Esophagus squamous epithelium (tissue), 5 donors: ENCODE results near the gene LINGO4. TPM values are rescaled to one million over a fixed set of nuclear protein-coding genes. Genes with fewer than 3 reads are reported as not detected.

Source experiments
- DNase-seq: peaks from one replicate; lab custom pipeline; 2025; lab: John Stamatoyannopoulos, UW
- H3K27ac ChIP-seq, 4 donors: fragments of 200-600 bp; sonication (generic); one replicate each; pipeline ENCODE4 v1.5.1; 2016 to 2019; ENCODE audit warnings: mild to moderate bottlenecking in 1 of 4
- H3K27me3 ChIP-seq, 4 donors: fragments of 200-600 bp; sonication (generic); 1 replicate in 3 of 4; 2 replicates in 1 of 4; pipeline versions ENCODE4 v1.5.1 to v1.6.0; 2017 to 2021; ENCODE audit warnings: antibody characterized with exemption in 1 of 4
- H3K36me3 ChIP-seq, 3 donors: fragments of 200-600 bp; sonication (generic); one replicate each; pipeline ENCODE4 v1.5.1; 2016 to 2019
- H3K4me1 ChIP-seq, 3 donors: fragments of 200-600 bp; sonication (generic); one replicate each; pipeline ENCODE4 v1.5.1; 2017 to 2019
- H3K4me3 ChIP-seq, 4 donors: fragments of 200-600 bp; sonication (generic); 1 replicate in 3 of 4; 2 replicates in 1 of 4; pipeline ENCODE4 v1.5.1; 2016 to 2019; ENCODE audit warnings: mild to moderate bottlenecking in 2 of 4, moderate library complexity in 1 of 4
- H3K9me3 ChIP-seq, 3 donors: fragments of 200-600 bp; sonication (generic); one replicate each; pipeline ENCODE4 v1.5.1; 2016 to 2019
- CTCF ChIP-seq, 6 experiments: fragments of 450-650 bp in 4 of 6; fragments of 200-600 bp in 2 of 6; sonication (generic) in 2 of 6; IDR thresholded peaks; one replicate each; pipeline ENCODE4 v1.5.1; 2016 to 2019; ENCODE audit warnings: antibody characterized with exemption in 6 of 6, mild to moderate bottlenecking in 4 of 6, moderate library complexity in 4 of 6
- POLR2A ChIP-seq, 4 donors: fragments of 450-650 bp; IDR thresholded peaks; one replicate each; pipeline ENCODE4 v1.6.1; 2017; ENCODE audit warnings: antibody characterized with exemption in 4 of 4, mild to moderate bottlenecking in 4 of 4, moderate library complexity in 3 of 4
- WGBS, 2 donors: methylation state at CpG; one replicate each; pipeline ENCODE4 v1.1.5; 2018; 5-methylcytosine and 5-hydroxymethylcytosine counted together
- intact Hi-C: fragments of 100-400 bp; cut with DNase I; formaldehyde crosslinking; loops from one replicate; pipeline ENCODE4 v1.15.0; 2022
- total RNA-seq, 4 donors: library from RNA; depleted of rRNA; stranded (reverse); fragments of >200 nt; gene quantifications; one replicate each; pipeline ENCODE4 v1.1.0, GENCODE V29; 2016
- donor health status: DM: yes; HTN: yes; CAD: no.

LINGO4 gene
- total RNA-seq, 4 donors from 2014 or later, result 0.19 TPM; not detected in 3

GRCh38 chr1:151825751-151826660, 20.8 kb upstream of the LINGO4 start:
- no peak overlapping the region for H3K27ac ChIP-seq
- intact Hi-C loops, result no loop called here
- no peak for DNase-seq
- peaks cover 0 to 12% (median 0%) of the 10 kb centered on the region in 4 donors for H3K27me3 ChIP-seq
- WGBS, 2 donors, result 61 to 63% methylated on average over 13 of the region's 21 CpGs
- H3K36me3 ChIP-seq, result no peaks in the 10 kb centered on the region
- H3K4me3 ChIP-seq, result peak overlapping the region in 1 of 4 donors; percentile 9
- H3K4me1 ChIP-seq, result peaks cover 0 to 36% (median 10%) of the 10 kb centered on the region in 3 donors
- TF ChIP-seq CTCF (IDR thresholded peaks at IDR 0.05) (no peak), POLR2A (IDR thresholded peaks at IDR 0.05) (no peak)
- no peaks in the 10 kb centered on the region for H3K9me3 ChIP-seq

- no peak overlapping the region for H3K27ac ChIP-seq
- intact Hi-C loops, result no loop called here
- peaks cover 0 to 36% (median 13%) of the 10 kb centered on the region in 3 donors for H3K4me1 ChIP-seq
- H3K36me3 ChIP-seq, result no peaks in the 10 kb centered on the region
- no peaks in the 10 kb centered on the region for H3K9me3 ChIP-seq
- TF ChIP-seq CTCF (IDR thresholded peaks at IDR 0.05), result no peak
- no peak for TF ChIP-seq POLR2A (IDR thresholded peaks at IDR 0.05)
- 68 to 91% methylated on average over 4 to 7 of the region's 9 CpGs for WGBS, 2 donors
- H3K4me3 ChIP-seq, result peak overlapping the region in 1 of 4 donors; percentile 9
- peaks cover 0 to 12% (median 0%) of the 10 kb centered on the region in 4 donors for H3K27me3 ChIP-seq
- no peak for DNase-seq
Observed at GRCh38 chr1:151825204-151825603, 20.0 kb upstream of the LINGO4 start.

- 63 to 80% methylated on average over 6 to 8 of the region's 8 CpGs for WGBS, 2 donors
- no peak overlapping the region for H3K4me3 ChIP-seq
- intact Hi-C loops, result no loop called here
- TF ChIP-seq CTCF (IDR thresholded peaks at IDR 0.05), result no peak
- TF ChIP-seq POLR2A (IDR thresholded peaks at IDR 0.05), result no peak
- no peaks in the 10 kb centered on the region for H3K36me3 ChIP-seq
- no peaks in the 10 kb centered on the region for H3K9me3 ChIP-seq
- peaks cover 0 to 21% (median 16%) of the 10 kb centered on the region in 3 donors for H3K4me1 ChIP-seq
- H3K27ac ChIP-seq, result no peak overlapping the region
- peaks cover 0 to 12% (median 0%) of the 10 kb centered on the region in 4 donors for H3K27me3 ChIP-seq
- DNase-seq, result no peak
Observed at GRCh38 chr1:151823175-151823574, 18.0 kb upstream of the LINGO4 start.

GRCh38 chr1:151822404-151822803, 17.2 kb upstream of the LINGO4 start:
- Histone ChIP-seq H3K27ac (peak overlapping the region in 1 of 4 donors; percentile 44), H3K4me3 (peak overlapping the region in 1 of 4 donors; percentile 21), H3K9me3 (no peaks in the 10 kb centered on the region), H3K36me3 (no peaks in the 10 kb centered on the region), H3K4me1 (peaks cover 0 to 24% (median 19%) of the 10 kb centered on the region in 3 donors), H3K27me3 (peaks cover 0 to 12% (median 0%) of the 10 kb centered on the region in 4 donors)
- no peak for TF ChIP-seq POLR2A (IDR thresholded peaks at IDR 0.05)
- TF ChIP-seq CTCF (IDR thresholded peaks at IDR 0.05), result no peak
- WGBS, 2 donors, result 41 to 46% methylated on average over 5 to 6 of the region's 7 CpGs
- no peak for DNase-seq
- intact Hi-C loops, result no loop called here

GRCh38 chr1:151820940-151821339, 15.7 kb upstream of the LINGO4 start:
- no peak overlapping the region for H3K27ac ChIP-seq
- peaks cover 0 to 38% (median 26%) of the 10 kb centered on the region in 3 donors for H3K4me1 ChIP-seq
- DNase-seq, result no peak
- H3K4me3 ChIP-seq, result no peak overlapping the region
- H3K36me3 ChIP-seq, result no peaks in the 10 kb centered on the region
- WGBS, 2 donors, result 20 to 40% methylated on average over 1 to 2 of the region's 2 CpGs
- peaks cover 0 to 10% (median 0%) of the 10 kb centered on the region in 4 donors for H3K27me3 ChIP-seq
- H3K9me3 ChIP-seq, result no peaks in the 10 kb centered on the region
- no peak for TF ChIP-seq CTCF (IDR thresholded peaks at IDR 0.05)
- TF ChIP-seq POLR2A (IDR thresholded peaks at IDR 0.05), result no peak
- intact Hi-C loops, result no loop called here
